Measurements from ENCODE around the gene TEKT5. TPM values are rescaled to one million over a fixed set of nuclear protein-coding genes. Genes with fewer than 3 reads are reported as not detected.

Gene TEKT5
- polyA plus RNA-seq, 3 donors = 0.16 TPM; not detected in 2

DNA sequence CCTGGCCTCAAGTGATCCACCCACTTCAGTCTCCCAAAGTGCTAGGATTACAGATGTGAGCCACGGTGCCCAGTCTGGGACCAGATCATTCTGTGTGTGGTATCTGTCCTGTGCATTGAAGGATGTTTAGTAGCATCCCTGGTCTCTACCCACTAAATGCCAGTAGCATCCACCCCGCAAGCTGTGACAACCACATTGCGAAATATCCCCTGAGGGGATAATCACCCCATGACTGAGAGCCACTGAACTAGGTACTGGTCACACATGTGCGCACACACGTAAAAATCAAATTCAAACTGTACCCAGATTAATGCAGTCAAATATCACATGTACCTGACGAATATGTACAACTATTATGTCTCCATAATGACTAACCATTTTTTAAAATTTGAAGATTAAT is 35.8 kb downstream of the TEKT5 start:
- intact Hi-C loops (cut with micrococcal nuclease) = no loop called here
- Mint-ChIP-seq H3K9me3 (peaks cover 0 to 2% (median 0%) of the 10 kb centered on the region in 7 donors), H3K36me3 (no peaks in the 10 kb centered on the region), H3K4me3 (no peak overlapping the region), H3K27me3 (ENCODE audit: low read depth in 3 of 3) (peaks cover 5 to 13% (median 5%) of the 10 kb centered on the region in 3 donors), H3K4me1 (no peaks in the 10 kb centered on the region), H3K27ac (no peak overlapping the region)
- H3K79me2 ChIP-seq (ENCODE audit: insufficient read depth, low read length) = no peaks in the 10 kb centered on the region
- H2AFZ ChIP-seq (ENCODE audit: insufficient read depth, low read depth, low read length, poor library complexity, severe bottlenecking) = no peak overlapping the region
- no peaks in the 10 kb centered on the region for H3K4me1 ChIP-seq (ENCODE audit: control insufficient read depth in 1 of 2, insufficient read depth in 2 of 2, low read length in 2 of 2)
- no peak overlapping the region for H3K9ac ChIP-seq (ENCODE audit: insufficient read depth, low read length, poor library complexity, severe bottlenecking)
- no peak overlapping the region for H3K4me2 ChIP-seq (replicated peaks; ENCODE audit: extremely low read depth, low read length, poor library complexity, severe bottlenecking)
- 80% methylated on average over 2 of the region's 6 CpGs for WGBS (ENCODE audit: insufficient coverage)
- H3K36me3 ChIP-seq (replicated peaks in 1 of 2; ENCODE audit: control insufficient read depth in 1 of 2, insufficient read depth in 2 of 2, low read length in 2 of 2) = no peaks in the 10 kb centered on the region
- no peak overlapping the region for H3K4me3 ChIP-seq (replicated peaks in 1 of 3; ENCODE audit: low read depth in 2 of 3, low read length in 3 of 3)
- H3K9me3 ChIP-seq (replicated peaks in 1 of 2; ENCODE audit: control insufficient read depth in 1 of 2, insufficient read depth in 1 of 2, low read length in 2 of 2) = no peaks in the 10 kb centered on the region
- H4K20me1 ChIP-seq (ENCODE audit: insufficient read depth, low read length) = no peaks in the 10 kb centered on the region
- H3K27ac ChIP-seq (ENCODE audit: low read depth in 1 of 2, low read length in 2 of 2) = no peak overlapping the region
- DNase-seq = no peak
- no peaks in the 10 kb centered on the region for H3K27me3 ChIP-seq (ENCODE audit: control insufficient read depth in 2 of 2, insufficient read depth in 2 of 2, low read length in 2 of 2)
- no peak for TF ChIP-seq CTCF (IDR thresholded peaks at IDR 0.05)

DNA sequence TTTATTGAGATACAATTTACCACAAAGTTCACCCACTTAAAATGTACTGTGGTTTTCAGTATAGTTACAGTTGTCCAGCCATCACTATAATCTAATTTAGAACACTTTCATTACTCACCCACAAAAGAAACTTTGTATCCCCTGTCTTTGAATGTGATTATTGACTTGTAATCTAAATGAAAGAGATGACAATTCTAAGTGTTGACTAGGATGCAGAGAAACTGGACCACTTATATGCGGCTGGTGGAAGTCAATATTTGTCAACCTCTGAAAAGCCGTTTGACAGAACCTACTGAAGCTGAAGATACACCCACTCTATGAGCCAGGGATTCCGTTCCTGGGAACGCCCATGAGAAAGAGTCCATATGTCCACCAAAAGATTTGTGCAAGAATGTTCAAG is 36.8 kb downstream of the TEKT5 start:
- intact Hi-C loops (cut with micrococcal nuclease) = no loop called here
- Mint-ChIP-seq H3K4me3 (no peak overlapping the region), H3K27ac (peak overlapping the region in 1 of 7 donors; percentile 24), H3K36me3 (no peaks in the 10 kb centered on the region), H3K9me3 (peaks cover 0 to 2% (median 0%) of the 10 kb centered on the region in 7 donors), H3K4me1 (no peaks in the 10 kb centered on the region), H3K27me3 (ENCODE audit: low read depth in 3 of 3) (peaks cover 5 to 13% (median 7%) of the 10 kb centered on the region in 3 donors)
- Histone ChIP-seq H3K4me2 (replicated peaks; ENCODE audit: extremely low read depth, low read length, poor library complexity, severe bottlenecking) (no peak overlapping the region), H3K27ac (ENCODE audit: low read depth in 1 of 2, low read length in 2 of 2) (no peak overlapping the region), H4K20me1 (ENCODE audit: insufficient read depth, low read length) (no peaks in the 10 kb centered on the region), H3K4me3 (replicated peaks in 1 of 3; ENCODE audit: low read depth in 2 of 3, low read length in 3 of 3) (no peak overlapping the region), H3K36me3 (replicated peaks in 1 of 2; ENCODE audit: control insufficient read depth in 1 of 2, insufficient read depth in 2 of 2, low read length in 2 of 2) (no peaks in the 10 kb centered on the region), H3K4me1 (ENCODE audit: control insufficient read depth in 1 of 2, insufficient read depth in 2 of 2, low read length in 2 of 2) (no peaks in the 10 kb centered on the region), H3K27me3 (ENCODE audit: control insufficient read depth in 2 of 2, insufficient read depth in 2 of 2, low read length in 2 of 2) (no peaks in the 10 kb centered on the region), H3K79me2 (ENCODE audit: insufficient read depth, low read length) (no peaks in the 10 kb centered on the region), H2AFZ (ENCODE audit: insufficient read depth, low read depth, low read length, poor library complexity, severe bottlenecking) (no peak overlapping the region), H3K9me3 (replicated peaks in 1 of 2; ENCODE audit: control insufficient read depth in 1 of 2, insufficient read depth in 1 of 2, low read length in 2 of 2) (no peaks in the 10 kb centered on the region), H3K9ac (ENCODE audit: insufficient read depth, low read length, poor library complexity, severe bottlenecking) (no peak overlapping the region)
- WGBS (ENCODE audit: insufficient coverage) = 100% methylated on average over 2 of the region's 4 CpGs
- no peak for DNase-seq
- TF ChIP-seq CTCF (IDR thresholded peaks at IDR 0.05) = no peak
